K562 (cell line): Measurements from ENCODE around the gene PCF11.

Experiments used
- CTCF ChIP-seq, 3 experiments: IDR thresholded peaks in 2 of 3; conservative IDR thresholded peaks in 1 of 3; 2 replicates each; pipeline ENCODE4 v1.5.1; 2011 to 2012; ENCODE audit warnings: low read length in 3 of 3, mild to moderate bottlenecking in 3 of 3, control low read depth in 2 of 3, improper control_type of control experiment in 1 of 3, inconsistent platforms in 1 of 3, low read depth in 1 of 3, mixed read lengths in 1 of 3, moderate library complexity in 1 of 3; ENCODE audit not compliant: insufficient read depth in 2 of 3
- EP300 ChIP-seq: IDR thresholded peaks from 2 replicates; pipeline ENCODE4 v1.6.1; 2012; ENCODE audit warnings: low read length, improper control_type of control experiment
- L3MBTL2 ChIP-seq: fragments of 450-650 bp; IDR thresholded peaks from 2 replicates; pipeline ENCODE4 v1.6.1; 2016; ENCODE audit warnings: mild to moderate bottlenecking, moderate library complexity
- LARP7 ChIP-seq: fragments of 450-650 bp; IDR thresholded peaks from 2 replicates; pipeline ENCODE4 v1.6.1; 2016
- MAZ ChIP-seq, 2 experiments: fragments of 450-650 bp in 1 of 2; sonication (generic) in 1 of 2; formaldehyde crosslinking; IDR thresholded peaks in 1 of 2; conservative IDR thresholded peaks in 1 of 2; 2 replicates each; pipeline versions ENCODE4 v1.4.0 to v1.5.0; 2020; ENCODE audit warnings: mild to moderate bottlenecking in 1 of 2, missing genetic modification reagents in 1 of 2
- TAF1 ChIP-seq: IDR thresholded peaks from 2 replicates; pipeline ENCODE4 v1.6.1; 2011; ENCODE audit warnings: mild to moderate bottlenecking, low read length, moderate library complexity; ENCODE audit not compliant: insufficient read depth, control insufficient read depth, severe bottlenecking; ENCODE audit errors: extremely low read depth
- USF1 ChIP-seq: sonication (generic); formaldehyde crosslinking; IDR thresholded peaks from 2 replicates; pipeline ENCODE4 v1.9.0; 2022; ENCODE audit warnings: mild to moderate bottlenecking, missing genetic modification reagents
- ZNF224 ChIP-seq: sonication (generic); formaldehyde crosslinking; IDR thresholded peaks from 2 replicates; pipeline ENCODE4 v1.8.0; 2022; ENCODE audit warnings: mild to moderate bottlenecking, missing genetic modification reagents

GRCh38 chr11:83192606-83193245 lies 35.8 kb downstream of the PCF11 start:
- TF ChIP-seq EP300 (no peak), CTCF (IDR thresholded peaks at IDR 0.05 in 2 of 3, conservative IDR thresholded peaks at IDR 0.05 in 1 of 3; ENCODE audit: insufficient read depth in 2 of 3, low read depth in 1 of 3, low read length in 3 of 3) (no peak), L3MBTL2 (no peak), USF1 (CRISPR knock-in tag) (no peak), LARP7 (no peak), ZNF224 (CRISPR knock-in tag) (no peak), TAF1 (no peak), MAZ (CRISPR knock-in tag; conservative IDR thresholded peaks at IDR 0.05 in 1 of 2, IDR thresholded peaks at IDR 0.05 in 1 of 2) (no peak)
